ENCODE data around the gene KLF8. TPM values are rescaled to one million over a fixed set of nuclear protein-coding genes. Genes with fewer than 3 reads are reported as not detected.

KLF8 gene
- total and polyA plus RNA-seq, 4 experiments from 2014 or later, result 3.7 to 7.0 (median 4.8) TPM

GRCh38 chrX:56289449-56289848 is 57.3 kb downstream of the KLF8 start:
- H3K4me1 Mint-ChIP-seq, result no peaks in the 10 kb centered on the region
- CTCF ChIA-PET (ENCODE audit: partially characterized antibody), result no interaction called here
- H3K27me3 Mint-ChIP-seq, result no peaks in the 10 kb centered on the region
- peaks cover 0 to 9% (median 4%) of the 10 kb centered on the region in 8 donors for H3K9me3 Mint-ChIP-seq
- Histone ChIP-seq H3K27ac (ENCODE audit: low read depth, low read length) (no peak overlapping the region), H3K36me3 (ENCODE audit: insufficient read depth, low read length) (no peaks in the 10 kb centered on the region), H3K27me3 (ENCODE audit: insufficient read depth, low read length) (no peaks in the 10 kb centered on the region), H3K4me1 (ENCODE audit: insufficient read depth, low read length) (no peaks in the 10 kb centered on the region), H3K4me3 (ENCODE audit: low read length in 2 of 2) (no peak overlapping the region), H3K9me3 (ENCODE audit: control insufficient read depth in 1 of 2, low read length in 2 of 2) (no peaks in the 10 kb centered on the region)
- intact Hi-C loops (cut with micrococcal nuclease), result no loop called here
- POLR2A ChIA-PET (ENCODE audit: partially characterized antibody), result no interaction called here
- DNase-seq, result no peak
- peaks cover 3% of the 10 kb centered on the region in 2 donors for H3K36me3 Mint-ChIP-seq
- H3K27ac Mint-ChIP-seq, result no peak overlapping the region
- H3K4me3 Mint-ChIP-seq, result no peak overlapping the region

DNA sequence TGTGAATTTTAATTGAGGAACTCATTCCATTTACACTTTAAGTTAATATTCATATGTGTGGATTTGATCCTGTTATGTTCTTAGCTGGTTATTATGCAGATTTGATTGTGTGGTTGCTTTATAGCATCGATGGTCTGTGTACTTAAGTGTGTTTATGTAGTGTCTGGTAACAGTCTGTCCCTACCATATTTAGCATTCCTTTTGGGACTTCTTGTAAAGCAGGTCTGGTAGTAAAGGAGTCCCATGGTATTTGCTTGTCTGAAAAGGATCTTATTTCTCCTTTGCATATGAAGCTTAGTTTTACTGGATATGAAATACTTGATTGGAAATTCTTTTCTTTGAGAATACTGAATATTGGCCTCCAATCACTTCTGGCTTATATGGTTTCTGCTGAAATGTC is 76.6 kb downstream of the KLF8 start:
- CTCF ChIA-PET (ENCODE audit: partially characterized antibody), result no interaction called here
- Histone ChIP-seq H3K4me1 (ENCODE audit: insufficient read depth, low read length) (no peaks in the 10 kb centered on the region), H3K9me3 (ENCODE audit: control insufficient read depth in 1 of 2, low read length in 2 of 2) (no peaks in the 10 kb centered on the region), H3K36me3 (ENCODE audit: insufficient read depth, low read length) (no peaks in the 10 kb centered on the region), H3K27me3 (ENCODE audit: insufficient read depth, low read length) (no peaks in the 10 kb centered on the region), H3K4me3 (ENCODE audit: low read length in 2 of 2) (no peak overlapping the region), H3K27ac (ENCODE audit: low read depth, low read length) (no peak overlapping the region)
- H3K9me3 Mint-ChIP-seq, result peaks cover 0 to 12% (median 6%) of the 10 kb centered on the region in 8 donors
- H3K27me3 Mint-ChIP-seq, result no peaks in the 10 kb centered on the region
- H3K36me3 Mint-ChIP-seq, result peaks cover 4 to 12% of the 10 kb centered on the region in 2 donors
- no peak overlapping the region for H3K4me3 Mint-ChIP-seq
- intact Hi-C loops (cut with micrococcal nuclease), result no loop called here
- peaks cover 0 to 4% (median 2%) of the 10 kb centered on the region in 4 donors for H3K4me1 Mint-ChIP-seq
- DNase-seq, result no peak
- POLR2A ChIA-PET (ENCODE audit: partially characterized antibody), result no interaction called here
- H3K27ac Mint-ChIP-seq, result peak overlapping the region in 1 of 7 donors; percentile 22

DNA sequence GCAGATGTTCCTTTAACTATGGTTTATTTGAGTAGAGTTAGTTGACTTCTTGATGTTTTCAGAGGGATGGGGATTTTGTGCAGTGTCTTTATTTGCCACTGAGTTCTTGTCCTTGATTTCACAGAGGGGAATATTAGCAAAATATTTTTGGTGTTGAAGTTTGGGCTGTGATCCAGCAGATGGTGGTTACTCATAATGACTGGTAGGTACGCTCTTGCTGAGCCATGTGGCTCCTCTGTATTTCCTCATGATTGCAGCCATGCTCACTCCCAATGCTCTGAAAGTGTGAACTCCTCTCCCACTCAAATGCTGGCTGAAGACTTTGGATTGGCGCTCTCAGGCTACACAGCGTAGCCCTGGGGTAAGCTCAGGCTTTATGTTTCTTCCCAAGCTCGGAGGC is 77.7 kb downstream of the KLF8 start:
- peaks cover 6 to 8% (median 7%) of the 10 kb centered on the region in 4 donors for H3K4me1 Mint-ChIP-seq
- H3K27ac Mint-ChIP-seq, result no peak overlapping the region
- H3K27me3 ChIP-seq (ENCODE audit: insufficient read depth, low read length), result no peaks in the 10 kb centered on the region
- no peak overlapping the region for H3K4me3 Mint-ChIP-seq
- H3K27me3 Mint-ChIP-seq, result no peaks in the 10 kb centered on the region
- H3K27ac ChIP-seq (ENCODE audit: low read depth, low read length), result no peak overlapping the region
- intact Hi-C loops (cut with micrococcal nuclease), result no loop called here
- no peaks in the 10 kb centered on the region for H3K4me1 ChIP-seq (ENCODE audit: insufficient read depth, low read length)
- no peak for DNase-seq
- CTCF ChIA-PET (ENCODE audit: partially characterized antibody), result no interaction called here
- no peak overlapping the region for H3K4me3 ChIP-seq (ENCODE audit: low read length in 2 of 2)
- no peaks in the 10 kb centered on the region for H3K36me3 ChIP-seq (ENCODE audit: insufficient read depth, low read length)
- POLR2A ChIA-PET (ENCODE audit: partially characterized antibody), result no interaction called here
- no peaks in the 10 kb centered on the region for H3K9me3 ChIP-seq (ENCODE audit: control insufficient read depth in 1 of 2, low read length in 2 of 2)
- H3K9me3 Mint-ChIP-seq, result peaks cover 0 to 12% (median 6%) of the 10 kb centered on the region in 8 donors
- H3K36me3 Mint-ChIP-seq, result peaks cover 4 to 12% of the 10 kb centered on the region in 2 donors

DNA sequence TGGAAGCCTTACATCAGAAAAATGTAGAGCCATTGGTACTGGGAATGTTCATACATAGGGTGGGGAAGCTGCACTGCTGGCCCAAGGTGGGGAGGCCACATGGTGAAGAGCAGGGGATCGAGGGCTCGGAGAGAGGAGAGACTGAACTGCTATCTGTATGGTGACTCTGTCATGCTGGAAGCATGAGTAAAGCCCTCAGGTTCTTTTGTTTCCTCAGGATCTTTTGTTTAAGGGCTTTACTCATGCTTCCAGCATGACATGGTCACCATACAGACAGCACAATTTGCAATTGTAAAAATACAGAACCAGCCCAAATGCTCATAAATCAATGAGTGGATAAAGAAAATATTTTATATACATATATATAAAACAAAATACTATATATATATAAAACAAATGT is 78.4 kb downstream of the KLF8 start:
- peaks cover 6 to 8% (median 7%) of the 10 kb centered on the region in 4 donors for H3K4me1 Mint-ChIP-seq
- Histone ChIP-seq H3K36me3 (ENCODE audit: insufficient read depth, low read length) (no peaks in the 10 kb centered on the region), H3K27me3 (ENCODE audit: insufficient read depth, low read length) (no peaks in the 10 kb centered on the region), H3K4me3 (ENCODE audit: low read length in 2 of 2) (no peak overlapping the region), H3K27ac (ENCODE audit: low read depth, low read length) (no peak overlapping the region), H3K4me1 (ENCODE audit: insufficient read depth, low read length) (no peaks in the 10 kb centered on the region), H3K9me3 (ENCODE audit: control insufficient read depth in 1 of 2, low read length in 2 of 2) (no peaks in the 10 kb centered on the region)
- no peaks in the 10 kb centered on the region for H3K27me3 Mint-ChIP-seq
- CTCF ChIA-PET (ENCODE audit: partially characterized antibody), result no interaction called here
- DNase-seq, result no peak
- no peak overlapping the region for H3K4me3 Mint-ChIP-seq
- POLR2A ChIA-PET (ENCODE audit: partially characterized antibody), result no interaction called here
- intact Hi-C loops (cut with micrococcal nuclease), result no loop called here
- peaks cover 4 to 12% of the 10 kb centered on the region in 2 donors for H3K36me3 Mint-ChIP-seq
- no peak overlapping the region for H3K27ac Mint-ChIP-seq
- peaks cover 0 to 12% (median 6%) of the 10 kb centered on the region in 8 donors for H3K9me3 Mint-ChIP-seq

- H3K27me3 Mint-ChIP-seq, result no peaks in the 10 kb centered on the region
- DNase-seq, result no peak
- no peak overlapping the region for H3K27ac Mint-ChIP-seq
- no peaks in the 10 kb centered on the region for H3K27me3 ChIP-seq (ENCODE audit: insufficient read depth, low read length)
- ChIA-PET CTCF (ENCODE audit: partially characterized antibody) (no interaction called here), POLR2A (ENCODE audit: partially characterized antibody) (no interaction called here)
- no peaks in the 10 kb centered on the region for H3K36me3 ChIP-seq (ENCODE audit: insufficient read depth, low read length)
- H3K9me3 Mint-ChIP-seq, result peaks cover 0 to 4% (median 0%) of the 10 kb centered on the region in 8 donors
- H3K9me3 ChIP-seq (ENCODE audit: control insufficient read depth in 1 of 2, low read length in 2 of 2), result no peaks in the 10 kb centered on the region
- H3K27ac ChIP-seq (ENCODE audit: low read depth, low read length), result no peak overlapping the region
- intact Hi-C loops (cut with micrococcal nuclease), result no loop called here
- H3K4me3 Mint-ChIP-seq, result no peak overlapping the region
- no peak overlapping the region for H3K4me3 ChIP-seq (ENCODE audit: low read length in 2 of 2)
- peaks cover 0 to 9% of the 10 kb centered on the region in 2 donors for H3K36me3 Mint-ChIP-seq
- H3K4me1 ChIP-seq (ENCODE audit: insufficient read depth, low read length), result no peaks in the 10 kb centered on the region
- peaks cover 6 to 8% (median 7%) of the 10 kb centered on the region in 4 donors for H3K4me1 Mint-ChIP-seq
Measured at GRCh38 chrX:56313308-56313707, 81.2 kb downstream of the KLF8 start.

- H3K4me3 ChIP-seq (ENCODE audit: low read length in 2 of 2), result no peak overlapping the region
- no peaks in the 10 kb centered on the region for H3K36me3 ChIP-seq (ENCODE audit: insufficient read depth, low read length)
- no peaks in the 10 kb centered on the region for H3K27me3 Mint-ChIP-seq
- peaks cover 0 to 5% of the 10 kb centered on the region in 2 donors for H3K36me3 Mint-ChIP-seq
- H3K27ac ChIP-seq (ENCODE audit: low read depth, low read length), result no peak overlapping the region
- no peaks in the 10 kb centered on the region for H3K27me3 ChIP-seq (ENCODE audit: insufficient read depth, low read length)
- H3K9me3 Mint-ChIP-seq, result peaks cover 0 to 3% (median 0%) of the 10 kb centered on the region in 8 donors
- H3K4me1 ChIP-seq (ENCODE audit: insufficient read depth, low read length), result no peaks in the 10 kb centered on the region
- peak overlapping the region in 4 of 7 donors; percentile 9 to 60 (median 48) for H3K27ac Mint-ChIP-seq
- POLR2A ChIA-PET (ENCODE audit: partially characterized antibody), result no interaction called here
- CTCF ChIA-PET (ENCODE audit: partially characterized antibody), result no interaction called here
- intact Hi-C loops (cut with micrococcal nuclease), result no loop called here
- DNase-seq, result peak; percentile 12 to 42 (median 14)
- peaks cover 6 to 8% (median 7%) of the 10 kb centered on the region in 4 donors for H3K4me1 Mint-ChIP-seq
- peak overlapping the region; percentile 5 to 79 (median 57) for H3K4me3 Mint-ChIP-seq
- H3K9me3 ChIP-seq (ENCODE audit: control insufficient read depth in 1 of 2, low read length in 2 of 2), result no peaks in the 10 kb centered on the region
Measured at GRCh38 chrX:56314334-56314733, 82.2 kb downstream of the KLF8 start.

GRCh38 chrX:56318076-56318475 is 85.9 kb downstream of the KLF8 start:
- H3K4me3 Mint-ChIP-seq, result no peak overlapping the region
- ChIA-PET POLR2A (ENCODE audit: partially characterized antibody) (no interaction called here), CTCF (ENCODE audit: partially characterized antibody) (no interaction called here)
- Histone ChIP-seq H3K27me3 (ENCODE audit: insufficient read depth, low read length) (no peaks in the 10 kb centered on the region), H3K4me1 (ENCODE audit: insufficient read depth, low read length) (no peaks in the 10 kb centered on the region), H3K9me3 (ENCODE audit: control insufficient read depth in 1 of 2, low read length in 2 of 2) (no peaks in the 10 kb centered on the region), H3K4me3 (ENCODE audit: low read length in 2 of 2) (no peak overlapping the region), H3K36me3 (ENCODE audit: insufficient read depth, low read length) (no peaks in the 10 kb centered on the region), H3K27ac (ENCODE audit: low read depth, low read length) (no peak overlapping the region)
- peak overlapping the region in 1 of 7 donors; percentile 57 for H3K27ac Mint-ChIP-seq
- H3K27me3 Mint-ChIP-seq, result no peaks in the 10 kb centered on the region
- intact Hi-C loops (cut with micrococcal nuclease), result no loop called here
- H3K9me3 Mint-ChIP-seq, result peaks cover 0 to 4% (median 0%) of the 10 kb centered on the region in 8 donors
- peaks cover 0 to 4% of the 10 kb centered on the region in 2 donors for H3K36me3 Mint-ChIP-seq
- no peak for DNase-seq
- H3K4me1 Mint-ChIP-seq, result peaks cover 6 to 8% (median 7%) of the 10 kb centered on the region in 4 donors

DNA sequence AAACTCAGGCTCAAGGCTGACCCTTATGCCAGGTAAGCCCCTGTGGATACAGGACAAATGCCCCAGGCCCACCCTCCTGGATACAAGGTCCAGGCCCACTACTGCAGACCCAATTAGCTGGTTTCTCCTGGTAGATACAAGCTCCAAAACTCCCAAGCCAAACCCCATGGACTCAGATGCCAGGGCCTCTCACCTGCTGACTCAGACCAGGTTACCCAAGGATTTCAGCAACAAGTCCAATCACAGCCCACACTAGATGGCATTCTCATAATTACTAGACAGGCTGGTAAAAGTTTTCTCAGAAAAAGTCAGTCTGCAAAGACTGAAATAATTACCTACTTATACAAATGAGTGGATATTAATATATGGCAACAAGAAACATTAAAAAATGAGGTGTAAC is 87.0 kb downstream of the KLF8 start:
- Mint-ChIP-seq H3K27me3 (no peaks in the 10 kb centered on the region), H3K4me3 (no peak overlapping the region), H3K9me3 (peaks cover 0 to 4% (median under 1%) of the 10 kb centered on the region in 8 donors), H3K4me1 (peaks cover 2 to 3% (median 2%) of the 10 kb centered on the region in 4 donors), H3K27ac (no peak overlapping the region), H3K36me3 (peaks cover 0 to 4% of the 10 kb centered on the region in 2 donors)
- Histone ChIP-seq H3K36me3 (ENCODE audit: insufficient read depth, low read length) (no peaks in the 10 kb centered on the region), H3K4me1 (ENCODE audit: insufficient read depth, low read length) (no peaks in the 10 kb centered on the region), H3K27me3 (ENCODE audit: insufficient read depth, low read length) (no peaks in the 10 kb centered on the region), H3K27ac (ENCODE audit: low read depth, low read length) (no peak overlapping the region), H3K4me3 (ENCODE audit: low read length in 2 of 2) (no peak overlapping the region), H3K9me3 (ENCODE audit: control insufficient read depth in 1 of 2, low read length in 2 of 2) (no peaks in the 10 kb centered on the region)
- ChIA-PET POLR2A (ENCODE audit: partially characterized antibody) (no interaction called here), CTCF (ENCODE audit: partially characterized antibody) (no interaction called here)
- intact Hi-C loops (cut with micrococcal nuclease), result no loop called here
- DNase-seq, result no peak

Data from CD4-positive, alpha-beta memory T cell (primary cell).